ENCODE data around the gene HS1BP3.

DNA sequence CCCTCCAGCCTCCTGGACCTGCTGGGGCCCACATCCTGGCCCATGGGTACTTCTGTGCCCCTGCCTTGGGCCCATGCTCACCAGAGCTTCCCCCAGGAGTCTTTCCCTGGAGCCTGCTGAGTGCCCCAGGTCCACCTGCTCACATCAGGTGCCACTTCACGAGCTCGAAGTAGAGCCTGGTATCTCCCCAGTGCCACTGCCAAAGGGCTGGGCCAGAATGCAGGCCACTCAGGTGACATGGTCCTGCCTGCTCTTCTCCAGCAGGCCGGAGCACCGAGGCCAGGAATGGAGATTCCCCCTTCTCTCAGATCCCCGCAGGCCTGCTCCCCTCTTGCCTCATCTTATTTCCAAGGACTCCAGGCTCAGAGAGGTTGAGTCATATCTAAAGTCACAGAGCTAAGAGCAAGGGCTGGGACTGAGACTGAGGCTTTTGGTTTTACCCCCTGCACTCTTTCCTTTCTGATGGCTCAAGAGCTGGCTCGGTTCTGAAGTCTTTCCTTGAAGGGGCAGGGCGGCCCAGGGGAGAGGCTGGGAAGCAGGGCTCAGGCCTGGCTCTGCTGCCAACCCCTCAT, 79.2 kb downstream of the HS1BP3 start:
- TF ChIP-seq, protein P1, sequence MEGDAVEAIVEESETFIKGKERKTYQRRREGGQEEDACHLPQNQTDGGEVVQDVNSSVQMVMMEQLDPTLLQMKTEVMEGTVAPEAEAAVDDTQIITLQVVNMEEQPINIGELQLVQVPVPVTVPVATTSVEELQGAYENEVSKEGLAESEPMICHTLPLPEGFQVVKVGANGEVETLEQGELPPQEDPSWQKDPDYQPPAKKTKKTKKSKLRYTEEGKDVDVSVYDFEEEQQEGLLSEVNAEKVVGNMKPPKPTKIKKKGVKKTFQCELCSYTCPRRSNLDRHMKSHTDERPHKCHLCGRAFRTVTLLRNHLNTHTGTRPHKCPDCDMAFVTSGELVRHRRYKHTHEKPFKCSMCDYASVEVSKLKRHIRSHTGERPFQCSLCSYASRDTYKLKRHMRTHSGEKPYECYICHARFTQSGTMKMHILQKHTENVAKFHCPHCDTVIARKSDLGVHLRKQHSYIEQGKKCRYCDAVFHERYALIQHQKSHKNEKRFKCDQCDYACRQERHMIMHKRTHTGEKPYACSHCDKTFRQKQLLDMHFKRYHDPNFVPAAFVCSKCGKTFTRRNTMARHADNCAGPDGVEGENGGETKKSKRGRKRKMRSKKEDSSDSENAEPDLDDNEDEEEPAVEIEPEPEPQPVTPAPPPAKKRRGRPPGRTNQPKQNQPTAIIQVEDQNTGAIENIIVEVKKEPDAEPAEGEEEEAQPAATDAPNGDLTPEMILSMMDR (IDR thresholded peaks at IDR 0.05 in 8 of 11, conservative IDR thresholded peaks at IDR 0.05 in 3 of 11), result no peak
- TF ChIP-seq POLR2AphosphoS5 (IDR thresholded peaks at IDR 0.05) (no peak), POLR2A (IDR thresholded peaks at IDR 0.05) (no peak)

Measured in spleen (tissue), 7 donors.